ENCODE results near the gene CANT1. TPM values are rescaled to one million over a fixed set of nuclear protein-coding genes. Genes with fewer than 3 reads are reported as not detected.

The CANT1 gene
- total RNA-seq (2022) (95.7 and 115 TPM in 2 replicates), Bru-seq, nascent RNA (percentile 72 among the genes with signal in this experiment), BruChase-seq, experiment 1, labeled RNA remaining after a 6-hour chase (percentile 86 among the genes with signal in this experiment), BruChase-seq, experiment 2, labeled RNA remaining after a 2-hour chase (percentile 89 among the genes with signal in this experiment)
- long read RNA-seq, transcript CANT1-201 (4 exons, 3,534 nt): minor isoform, 10 of 56 reads
- long read RNA-seq, transcript CANT1-202 (5 exons, 3,252 nt): major isoform, 22 of 56 reads
- long read RNA-seq, partial matches to known transcripts: 4 of 56 reads
- long read RNA-seq, other reads (novel, unspliced or antisense): 15 of 56 reads

GRCh38 chr17:79009397-79010303 lies at the start of gene CANT1:
Gene CANT1, minus strand, starts transcription at chr17:79009764. Its CDS starts 12,142 bp downstream, at chr17:78997622.
- Mint-ChIP-seq H3K9me3 (ENCODE audit: low read depth, unreplicated experiment) (peaks cover 3% of the 10 kb centered on the region), H3K27ac (ENCODE audit: unreplicated experiment) (peak within 1 kb of the TSS; percentile 96), H3K27me3 (ENCODE audit: unreplicated experiment) (no peaks in the 10 kb centered on the region), H3K4me1 (ENCODE audit: low read depth, unreplicated experiment) (peaks cover 67% of the 10 kb centered on the region), H3K36me3 (ENCODE audit: insufficient read depth, unreplicated experiment) (peaks cover 29% of the 10 kb centered on the region), H3K4me3 (ENCODE audit: low read depth, unreplicated experiment) (peak within 1 kb of the TSS; percentile 83)
- no TSS peak for BruUV-seq (replicated peaks)
- DNase-seq: peak; percentile 90
- intact Hi-C loops (cut with micrococcal nuclease; ENCODE audit: unreplicated experiment): no loop called here
- TF ChIP-seq CTCF (IDR thresholded peaks at IDR 0.05; ENCODE audit: unreplicated experiment): no peak
- CTCF ChIA-PET: interaction anchor here (0.6 to 1.0 kb wide), 3 partner anchors 13 to 36 kb away, joined by 3 to 5 read pairs (median 3); no protein-coding TSS in a partner anchor

- BruUV-seq (replicated peaks): no TSS peak
- H3K4me1 Mint-ChIP-seq (ENCODE audit: low read depth, unreplicated experiment): no peaks in the 10 kb centered on the region
- CTCF ChIA-PET: interaction anchor here (0.6 kb wide), 1 partner anchor 62 kb away, joined by 3 read pairs; no protein-coding TSS in a partner anchor
- H3K4me3 Mint-ChIP-seq (ENCODE audit: low read depth, unreplicated experiment): no peak overlapping the region
- no peaks in the 10 kb centered on the region for H3K36me3 Mint-ChIP-seq (ENCODE audit: insufficient read depth, unreplicated experiment)
- peaks cover 48% of the 10 kb centered on the region for H3K27me3 Mint-ChIP-seq (ENCODE audit: unreplicated experiment)
- H3K27ac Mint-ChIP-seq (ENCODE audit: unreplicated experiment): no peak overlapping the region
- no peaks in the 10 kb centered on the region for H3K9me3 Mint-ChIP-seq (ENCODE audit: low read depth, unreplicated experiment)
- intact Hi-C loops (cut with micrococcal nuclease; ENCODE audit: unreplicated experiment): no loop called here
- TF ChIP-seq CTCF (IDR thresholded peaks at IDR 0.05; ENCODE audit: unreplicated experiment): no peak
- no peak for DNase-seq
These were observed 48.3 kb upstream of the CANT1 start for GRCh38 chr17:79057737-79058385.

- Mint-ChIP-seq H3K36me3 (ENCODE audit: insufficient read depth, unreplicated experiment) (no peaks in the 10 kb centered on the region), H3K4me3 (ENCODE audit: low read depth, unreplicated experiment) (no peak overlapping the region), H3K27me3 (ENCODE audit: unreplicated experiment) (peaks cover 68% of the 10 kb centered on the region), H3K9me3 (ENCODE audit: low read depth, unreplicated experiment) (no peaks in the 10 kb centered on the region), H3K4me1 (ENCODE audit: low read depth, unreplicated experiment) (no peaks in the 10 kb centered on the region), H3K27ac (ENCODE audit: unreplicated experiment) (no peak overlapping the region)
- no TSS peak for BruUV-seq (replicated peaks)
- intact Hi-C loops (cut with micrococcal nuclease; ENCODE audit: unreplicated experiment): no loop called here
- TF ChIP-seq CTCF (IDR thresholded peaks at IDR 0.05; ENCODE audit: unreplicated experiment): no peak
- CTCF ChIA-PET: no interaction called here
- no peak for DNase-seq
These were observed 45.6 kb upstream of the CANT1 start for GRCh38 chr17:79055197-79055596.

All from Calu3 (cell line).